ENCODE data around the gene BRF1. TPM values are rescaled to one million over a fixed set of nuclear protein-coding genes. Genes with fewer than 3 reads are reported as not detected.

BRF1 gene
- total RNA-seq, 2 experiments from 2014 or later, result 21.9 to 22.8 TPM

- Mint-ChIP-seq H3K9me3 (no peaks in the 10 kb centered on the region), H3K4me3 (no peak overlapping the region), H3K27me3 (peaks cover 51% of the 10 kb centered on the region), H3K36me3 (no peaks in the 10 kb centered on the region), H3K4me1 (peaks cover 21% of the 10 kb centered on the region), H3K27ac (no peak overlapping the region)
- DNase-seq, result no peak
These were observed 105.1 kb downstream of the BRF1 start for GRCh38 chr14:105195522-105196264.

DNA sequence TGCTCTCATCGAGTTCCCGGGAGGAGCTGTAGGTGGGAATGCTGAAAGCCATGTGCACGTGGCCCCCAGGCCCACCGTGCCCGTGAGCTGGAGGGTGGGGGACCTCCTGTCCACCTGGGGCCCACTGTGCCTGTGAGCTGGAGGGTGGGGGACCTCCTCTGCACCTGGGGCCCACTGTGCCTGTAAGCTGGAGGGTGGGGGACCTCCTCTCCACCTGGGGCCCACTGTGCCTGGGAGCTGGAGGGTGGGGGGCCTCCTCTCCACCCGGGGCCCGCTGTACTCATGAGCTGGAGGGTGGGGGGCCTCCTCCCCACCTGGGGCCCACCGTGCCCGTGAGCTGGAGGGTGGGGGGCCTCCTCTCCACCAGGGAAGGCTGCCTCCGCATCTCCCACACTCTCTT is 105.8 kb downstream of the BRF1 start:
- Mint-ChIP-seq H3K4me3 (no peak overlapping the region), H3K36me3 (no peaks in the 10 kb centered on the region), H3K27me3 (peaks cover 45% of the 10 kb centered on the region), H3K9me3 (no peaks in the 10 kb centered on the region), H3K27ac (no peak overlapping the region), H3K4me1 (peaks cover 21% of the 10 kb centered on the region)
- DNase-seq, result no peak

- peak overlapping the region; percentile 22 for H3K4me3 Mint-ChIP-seq
- no peak overlapping the region for H3K27ac Mint-ChIP-seq
- H3K9me3 Mint-ChIP-seq, result no peaks in the 10 kb centered on the region
- no peaks in the 10 kb centered on the region for H3K36me3 Mint-ChIP-seq
- DNase-seq, result peak; percentile 57
- H3K27me3 Mint-ChIP-seq, result peaks cover 36% of the 10 kb centered on the region
- H3K4me1 Mint-ChIP-seq, result peaks cover 21% of the 10 kb centered on the region
These were observed 106.7 kb downstream of the BRF1 start for GRCh38 chr14:105193916-105194782.

- peak; percentile 50 for DNase-seq
- Mint-ChIP-seq H3K27me3 (peaks cover 27% of the 10 kb centered on the region), H3K4me3 (no peak overlapping the region), H3K4me1 (peaks cover 21% of the 10 kb centered on the region), H3K9me3 (peaks cover 4% of the 10 kb centered on the region), H3K36me3 (no peaks in the 10 kb centered on the region), H3K27ac (no peak overlapping the region)
These were observed 107.7 kb downstream of the BRF1 start for GRCh38 chr14:105192866-105193731.

- no peak overlapping the region for H3K4me3 Mint-ChIP-seq
- peaks cover 6% of the 10 kb centered on the region for H3K9me3 Mint-ChIP-seq
- H3K27ac Mint-ChIP-seq, result no peak overlapping the region
- H3K27me3 Mint-ChIP-seq, result no peaks in the 10 kb centered on the region
- peaks cover 1% of the 10 kb centered on the region for H3K4me1 Mint-ChIP-seq
- no peaks in the 10 kb centered on the region for H3K36me3 Mint-ChIP-seq
- DNase-seq, result no peak
These were observed 112.8 kb downstream of the BRF1 start for GRCh38 chr14:105187935-105188524.

DNA sequence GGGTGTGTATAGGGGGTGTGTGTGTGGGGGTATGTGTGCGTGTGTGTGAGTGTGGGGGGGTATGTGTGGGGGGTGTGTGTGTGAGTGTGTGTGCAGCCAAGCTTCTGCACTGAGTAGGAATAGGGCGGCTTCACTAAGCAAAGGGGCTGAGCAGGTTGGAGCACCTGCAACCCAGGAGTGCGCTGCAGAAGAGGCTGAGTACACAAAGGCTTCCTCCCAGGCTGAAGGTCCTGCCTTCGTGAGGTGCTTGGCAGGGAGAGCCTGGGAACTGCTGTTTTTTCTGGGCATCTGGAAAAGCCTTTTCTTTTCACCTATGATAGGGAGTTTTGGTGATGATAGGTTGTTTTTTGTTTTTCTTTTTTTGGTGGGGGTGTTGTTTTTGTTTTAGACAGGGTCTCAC is 113.7 kb downstream of the BRF1 start:
- no peaks in the 10 kb centered on the region for H3K27me3 Mint-ChIP-seq
- peaks cover 3% of the 10 kb centered on the region for H3K4me1 Mint-ChIP-seq
- DNase-seq, result no peak
- no peaks in the 10 kb centered on the region for H3K36me3 Mint-ChIP-seq
- H3K9me3 Mint-ChIP-seq, result peaks cover 6% of the 10 kb centered on the region
- H3K27ac Mint-ChIP-seq, result no peak overlapping the region
- no peak overlapping the region for H3K4me3 Mint-ChIP-seq

GRCh38 chr14:105185973-105186372 is 114.8 kb downstream of the BRF1 start:
- H3K4me1 Mint-ChIP-seq, result peaks cover 4% of the 10 kb centered on the region

GRCh38 chr14:105185001-105185400 is 115.8 kb downstream of the BRF1 start:
- no peaks in the 10 kb centered on the region for H3K36me3 Mint-ChIP-seq
- no peak overlapping the region for H3K27ac Mint-ChIP-seq
- no peak for DNase-seq
- H3K4me3 Mint-ChIP-seq, result no peak overlapping the region
- H3K9me3 Mint-ChIP-seq, result peaks cover 6% of the 10 kb centered on the region
- H3K27me3 Mint-ChIP-seq, result no peaks in the 10 kb centered on the region
- peaks cover 7% of the 10 kb centered on the region for H3K4me1 Mint-ChIP-seq

More at GRCh38 chr14:105185973-105186372, 114.8 kb downstream of the BRF1 start:
- no peak overlapping the region for H3K27ac Mint-ChIP-seq
- H3K27me3 Mint-ChIP-seq, result no peaks in the 10 kb centered on the region
- H3K4me3 Mint-ChIP-seq, result no peak overlapping the region
- DNase-seq, result no peak
- H3K9me3 Mint-ChIP-seq, result peaks cover 6% of the 10 kb centered on the region
- H3K36me3 Mint-ChIP-seq, result no peaks in the 10 kb centered on the region

DNA sequence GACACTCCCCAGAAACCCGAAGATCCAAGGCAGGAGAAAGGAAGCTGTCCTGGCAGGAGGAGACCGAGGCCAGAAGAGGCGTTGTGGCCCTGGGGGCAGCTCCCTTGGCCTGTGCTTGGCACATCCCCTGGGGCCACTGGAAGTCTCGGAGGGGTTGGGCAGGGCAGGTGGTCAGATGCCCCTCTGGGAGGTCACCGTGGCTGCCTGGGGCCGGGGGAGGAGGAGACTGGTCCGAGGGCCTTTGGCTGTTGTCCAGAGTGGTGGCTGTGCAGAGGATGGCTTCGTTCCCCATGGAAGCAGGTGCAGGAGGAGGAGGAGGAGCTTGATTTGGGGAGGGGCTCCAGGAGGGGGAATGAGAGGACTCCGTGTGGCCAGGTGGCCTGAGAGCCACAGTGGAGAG is 116.3 kb downstream of the BRF1 start:
- no peak for DNase-seq
- Mint-ChIP-seq H3K36me3 (no peaks in the 10 kb centered on the region), H3K4me1 (peaks cover 7% of the 10 kb centered on the region), H3K27me3 (no peaks in the 10 kb centered on the region), H3K27ac (no peak overlapping the region), H3K9me3 (peaks cover 6% of the 10 kb centered on the region), H3K4me3 (no peak overlapping the region)

- Mint-ChIP-seq H3K4me3 (no peak overlapping the region), H3K27me3 (no peaks in the 10 kb centered on the region)
These were observed 118.3 kb downstream of the BRF1 start for GRCh38 chr14:105182296-105183020.

GRCh38 chr14:105181549-105182295 is 119.1 kb downstream of the BRF1 start:
- Mint-ChIP-seq H3K9me3 (no peaks in the 10 kb centered on the region), H3K4me3 (peak overlapping the region; percentile 47), H3K4me1 (peaks cover 7% of the 10 kb centered on the region), H3K27ac (no peak overlapping the region), H3K27me3 (no peaks in the 10 kb centered on the region), H3K36me3 (no peaks in the 10 kb centered on the region)
- DNase-seq, result no peak

More at GRCh38 chr14:105182296-105183020, 118.3 kb downstream of the BRF1 start:
- H3K4me1 Mint-ChIP-seq, result peaks cover 7% of the 10 kb centered on the region
- no peak overlapping the region for H3K27ac Mint-ChIP-seq
- H3K9me3 Mint-ChIP-seq, result no peaks in the 10 kb centered on the region
- DNase-seq, result no peak
- H3K36me3 Mint-ChIP-seq, result no peaks in the 10 kb centered on the region

- Mint-ChIP-seq H3K9me3 (no peaks in the 10 kb centered on the region), H3K27me3 (no peaks in the 10 kb centered on the region), H3K27ac (no peak within 1 kb of the TSS)
These were observed 119.9 kb downstream of the BRF1 start, which contains the start of gene NUDT14 for GRCh38 chr14:105180592-105181548. Gene NUDT14, minus strand, starts transcription at chr14:105181312. Its CDS starts 103 bp downstream, at chr14:105181209.

More at GRCh38 chr14:105180592-105181548, 119.9 kb downstream of the BRF1 start, which contains the start of gene NUDT14:
- peak; percentile 78 for DNase-seq
- Mint-ChIP-seq H3K4me1 (peaks cover 9% of the 10 kb centered on the region), H3K36me3 (no peaks in the 10 kb centered on the region), H3K4me3 (peak within 1 kb of the TSS; percentile 67)

All from activated naive CD8-positive, alpha-beta T cell treated with anti-CD3 and anti-CD28 coated beads for 36 hours (primary cell).